Endothelial cell of umbilical vein (primary cell): Measurements from ENCODE around the gene ZNF595. TPM values are rescaled to one million over a fixed set of nuclear protein-coding genes. Genes with fewer than 3 reads are reported as not detected.

Source experiments
- BruUV-seq: library from RNA; stranded (reverse); fragments of 400-500 nt; replicated peaks from 2 replicates; lab custom pipeline; 2021; lab: Mats Ljungman, UMichigan
- CTCF ChIA-PET: fragments of 300-600, 350-600 bp; sonication (Branson Sonifier 250); formaldehyde crosslinking; loops from one replicate; lab custom pipeline; 2021; ENCODE audit warnings: antibody characterized with exemption, inconsistent platforms; lab: Charles Lee
- POLR2A ChIA-PET: fragments of 300-600, 350-600 bp; sonication (Branson Sonifier 250); formaldehyde crosslinking; loops from one replicate; lab custom pipeline; 2021; ENCODE audit warnings: antibody characterized with exemption, inconsistent platforms; lab: Charles Lee
- DNase-seq: peaks from one replicate; pipeline ENCODE4 v3.0.0-alpha.2; 2011; ENCODE audit warnings: low read depth, low spot score
- FAIRE-seq: peaks from 2 replicates; lab custom pipeline; 2011; peaks lifted over from hg19 to GRCh38; lab: Jason Lieb, UNC
- H2AFZ ChIP-seq: 2 replicates; pipeline ENCODE4 v1.6.0; 2012; ENCODE audit warnings: low read depth, low read length, control low read depth, inconsistent platforms
- H3K27ac ChIP-seq: 2 replicates; pipeline ENCODE4 v1.5.1; 2011; ENCODE audit warnings: low read depth, mild to moderate bottlenecking, control low read depth, low read length, moderate library complexity; ENCODE audit not compliant: insufficient read depth
- H3K27me3 ChIP-seq, 2 experiments: 2 replicates each; pipeline versions ENCODE4 v1.6.0 to v1.6.1; 2011; ENCODE audit warnings: low read length in 2 of 2, mixed read lengths in 1 of 2; ENCODE audit not compliant: control insufficient read depth in 2 of 2, insufficient read depth in 2 of 2
- H3K36me3 ChIP-seq, 2 experiments: 2 replicates in 1 of 2; 3 replicates in 1 of 2; pipeline ENCODE4 v1.5.1; 2011; ENCODE audit warnings: low read length in 2 of 2, mild to moderate bottlenecking in 1 of 2, moderate library complexity in 1 of 2; ENCODE audit not compliant: control insufficient read depth in 2 of 2, insufficient read depth in 2 of 2; ENCODE audit errors: extremely low read depth in 1 of 2
- H3K4me1 ChIP-seq: 3 replicates; pipeline ENCODE4 v1.5.1; 2011; ENCODE audit warnings: mild to moderate bottlenecking, low read length; ENCODE audit not compliant: control insufficient read depth, insufficient read depth; ENCODE audit errors: extremely low read depth
- H3K4me2 ChIP-seq: 2 replicates; pipeline ENCODE4 v1.6.1; 2011; ENCODE audit warnings: low read length, control low read depth, mixed read lengths; ENCODE audit not compliant: insufficient read depth
- H3K4me3 ChIP-seq, 3 experiments: fragments of 200-600 bp in 1 of 3; sonication (generic), shearing (Covaris generic) in 1 of 3; replicated peaks in 1 of 3; 2 replicates each; pipeline ENCODE4 v1.5.1; 2011 to 2016; ENCODE audit warnings: control low read depth in 3 of 3, low read length in 3 of 3, mild to moderate bottlenecking in 2 of 3, inconsistent platforms in 1 of 3, low read depth in 1 of 3, moderate library complexity in 1 of 3; ENCODE audit not compliant: insufficient read depth in 1 of 3
- H3K79me2 ChIP-seq: 2 replicates; pipeline ENCODE4 v1.6.0; 2012; ENCODE audit warnings: low read length, inconsistent platforms; ENCODE audit not compliant: control insufficient read depth, insufficient read depth
- H3K9ac ChIP-seq: replicated peaks from 2 replicates; pipeline ENCODE3; 2011; ENCODE audit warnings: low read length, control low read depth; ENCODE audit not compliant: insufficient read depth; ENCODE audit errors: extremely low read depth
- H3K9me1 ChIP-seq: replicated peaks from 3 replicates; pipeline ENCODE4 v1.6.0; 2011; ENCODE audit warnings: mild to moderate bottlenecking, low read length; ENCODE audit not compliant: control insufficient read depth, insufficient read depth; ENCODE audit errors: extremely low read depth
- H3K9me3 ChIP-seq: replicated peaks from 2 replicates; pipeline ENCODE4 v1.5.1; 2012; ENCODE audit warnings: low read length, inconsistent platforms; ENCODE audit not compliant: control insufficient read depth, insufficient read depth
- H4K20me1 ChIP-seq: replicated peaks from 2 replicates; pipeline ENCODE3; 2011; ENCODE audit warnings: mild to moderate bottlenecking, low read length; ENCODE audit not compliant: control insufficient read depth, insufficient read depth; ENCODE audit errors: extremely low read depth
- CTCF ChIP-seq, 2 donors: IDR thresholded peaks; 1 replicate in 1 of 2; 2 replicates in 1 of 2; pipeline ENCODE4 v1.5.1; 2011; ENCODE audit warnings: low read length in 2 of 2, mild to moderate bottlenecking in 2 of 2, moderate library complexity in 2 of 2, control low read depth in 1 of 2, inconsistent platforms in 1 of 2, low read depth in 1 of 2; ENCODE audit not compliant: insufficient read depth in 1 of 2; ENCODE audit errors: extremely low read depth in 1 of 2
- EZH2 ChIP-seq: IDR thresholded peaks from 2 replicates; pipeline ENCODE4 v1.6.1; 2012; ENCODE audit warnings: borderline replicate concordance, low read depth, mild to moderate bottlenecking, moderate library complexity, low read length, inconsistent platforms; ENCODE audit not compliant: severe bottlenecking
- FOS ChIP-seq: IDR thresholded peaks from 2 replicates; pipeline ENCODE4 v1.6.1; 2011; ENCODE audit warnings: mild to moderate bottlenecking, low read length, moderate library complexity, borderline replicate concordance; ENCODE audit not compliant: insufficient read depth
- JUN ChIP-seq: IDR thresholded peaks from 2 replicates; pipeline ENCODE4 v1.6.1; 2011; ENCODE audit warnings: borderline replicate concordance, low read depth; ENCODE audit not compliant: insufficient read length, insufficient read depth
- MYC ChIP-seq: IDR thresholded peaks from one replicate; pipeline ENCODE4 v1.6.1; 2011; ENCODE audit warnings: mild to moderate bottlenecking, low read depth, low read length
- POLR2A ChIP-seq: IDR thresholded peaks from 2 replicates; pipeline ENCODE4 v1.6.1; 2012; ENCODE audit warnings: low read depth, mild to moderate bottlenecking, control low read depth, low read length
- POLR2AphosphoS5 ChIP-seq: IDR thresholded peaks from 2 replicates; pipeline ENCODE4 v1.6.1; 2012; ENCODE audit warnings: low read depth, mild to moderate bottlenecking, control low read depth, low read length, moderate library complexity; ENCODE audit not compliant: insufficient read depth
- dilution Hi-C: fragments of 300-500 bp; cut with MboI; formaldehyde crosslinking; loops from one replicate; pipeline ENCODE4 v1.15.0; 2019; ENCODE audit warnings: low sequenced_read_pairs; ENCODE audit not compliant: extremely low pct_ligation_motif_present
- intact Hi-C: fragments of 100-400 bp; cut with micrococcal nuclease; formaldehyde crosslinking; loops from one replicate; pipeline ENCODE4 v1.10.0; 2022
- polyA plus RNA-seq, 4 experiments: library from polyadenylated mRNA; depleted of rRNA in 3 of 4; stranded (reverse) in 3 of 4; unstranded in 1 of 4; fragments of >200 nt; gene quantifications; 2 replicates each; pipeline versions ENCODE4 v1.2.1 to v1.2.3, GENCODE V29; 2011 to 2012; ENCODE audit warnings: missing spikeins in 1 of 4
- total RNA-seq: library from RNA; stranded (reverse); gene quantifications from 2 replicates; pipeline ENCODE4 v1.2.3, GENCODE V29; 2021

Gene ZNF595
- total and polyA plus RNA-seq, 2 donors (not counting 3 experiments of a cell fraction or from before 2014, with no cell fraction given), result 1.8 to 11.1 TPM

DNA sequence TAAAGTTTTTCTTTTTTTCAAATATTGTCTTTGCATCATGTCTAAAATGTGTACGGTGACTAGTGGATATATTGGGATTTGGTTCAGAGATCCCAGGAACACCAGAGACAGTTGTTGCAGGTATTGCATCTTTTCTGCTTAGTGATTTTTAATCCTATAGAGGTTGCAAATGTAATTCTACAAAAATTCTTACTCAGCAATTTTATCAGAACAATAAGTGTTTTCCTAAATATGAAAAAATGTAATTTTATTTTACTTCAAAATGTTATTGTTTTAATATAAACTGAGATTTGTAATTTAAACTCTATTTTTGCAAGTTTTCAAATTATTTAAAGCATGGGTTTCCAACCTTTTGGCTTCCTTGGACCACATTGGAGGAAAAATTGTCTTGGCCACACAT is 79.4 kb downstream of the ZNF595 start:
- CTCF ChIA-PET, result no interaction called here
- Histone ChIP-seq H3K27ac (no peak overlapping the region), H3K27me3 (no peaks in the 10 kb centered on the region), H3K9ac (no peak overlapping the region), H3K9me1 (no peaks in the 10 kb centered on the region), H3K4me3 (no peak overlapping the region), H2AFZ (no peak overlapping the region), H3K9me3 (peaks cover 2% of the 10 kb centered on the region), H3K36me3 (peaks cover 8% of the 10 kb centered on the region in 2 experiments), H3K4me2 (no peak overlapping the region), H3K79me2 (peaks cover 22% of the 10 kb centered on the region), H3K4me1 (no peaks in the 10 kb centered on the region), H4K20me1 (no peaks in the 10 kb centered on the region)
- DNase-seq (no peak), FAIRE-seq (no peak)
- dilution Hi-C loops, result no loop called here
- intact Hi-C loops, result no loop called here
- BruUV-seq, result no TSS peak
- no peak for TF ChIP-seq EZH2
- TF ChIP-seq JUN, result no peak
- TF ChIP-seq POLR2AphosphoS5, result no peak
- TF ChIP-seq FOS, result no peak
- no peak for TF ChIP-seq CTCF (IDR thresholded peaks at IDR 0.05; ENCODE audit: extremely low read depth in 1 of 2, insufficient read depth in 1 of 2, low read depth in 1 of 2, low read length in 2 of 2)
- no peak for TF ChIP-seq MYC
- no peak for TF ChIP-seq POLR2A
- POLR2A ChIA-PET, result no interaction called here

Other genes with a start within 250 kb of the ZNF595 start
- gene ZNF718, start 71.2 kb downstream of the ZNF595 start, total RNA-seq, result 5.1 and 12.1 TPM in 2 replicates
- 0.89 and 0.99 TPM in 2 replicates for gene ZNF718, start 71.2 kb downstream of the ZNF595 start, polyA plus RNA-seq